ENCODE data around the gene AQP2. TPM values are rescaled to one million over a fixed set of nuclear protein-coding genes. Genes with fewer than 3 reads are reported as not detected.

The AQP2 gene
- total and polyA plus RNA-seq, 2 of the 4 experiments (the other 2 are of a cell fraction), result not detected

DNA sequence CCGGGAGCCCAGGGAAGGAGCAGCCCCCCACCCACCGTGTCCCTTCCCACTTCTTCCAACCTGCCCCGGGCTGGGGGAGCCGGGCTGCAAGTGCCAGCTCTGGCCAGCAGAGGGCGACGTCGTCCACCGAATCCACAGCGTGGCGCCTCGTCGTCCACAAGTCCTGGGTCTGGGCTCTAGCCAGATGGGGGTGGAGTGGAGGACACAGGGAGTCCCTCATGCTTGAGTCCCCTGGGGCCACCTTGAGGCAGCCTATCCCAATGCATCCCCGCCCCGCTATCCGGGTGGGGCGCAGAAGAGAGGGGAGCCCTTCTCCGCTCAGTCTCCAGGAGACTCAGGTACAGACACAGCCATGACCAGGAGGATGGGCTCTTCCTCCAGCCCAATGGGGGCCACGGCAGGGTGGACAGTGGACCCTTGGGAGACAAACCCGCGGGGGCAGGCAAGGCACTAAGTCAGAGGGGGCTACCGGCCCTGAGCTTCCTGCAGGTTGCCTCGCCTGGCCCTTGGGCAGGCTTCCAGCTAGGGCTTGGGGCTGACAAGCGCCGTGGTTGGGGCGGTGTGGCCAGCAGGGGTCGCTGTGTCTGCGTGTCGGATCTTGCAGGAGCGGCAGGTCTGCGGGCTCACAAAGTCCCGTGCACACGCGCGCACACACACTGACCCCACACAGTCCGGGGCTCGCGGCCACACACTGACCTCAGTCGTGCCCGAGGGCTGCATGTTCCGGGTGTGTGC lies 16.7 kb downstream of the AQP2 start (continued):
- TF ChIP-seq BHLHE40 (IDR thresholded peaks at IDR 0.05; ENCODE audit: low read depth, low read length), result peak; percentile 86
- no peak for TF ChIP-seq FOS (IDR thresholded peaks at IDR 0.05; ENCODE audit: low read depth, low read length)

GRCh38 chr12:49967777-49968250 lies 17.3 kb downstream of the AQP2 start:
- Histone ChIP-seq H2AK5ac (ENCODE audit: low read depth, low read length) (no peak overlapping the region; the same call in 1 of the 2 replicates), H4K5ac (ENCODE audit: low read depth, low read length) (no peak overlapping the region), H3K18ac (ENCODE audit: low read depth, low read length) (no peak overlapping the region), H3K23ac (ENCODE audit: low read depth, low read length) (no peak overlapping the region), H3K27me3 (ENCODE audit: control insufficient read depth, insufficient read depth, low read length) (peaks cover 86% of the 10 kb centered on the region), H3K56ac (ENCODE audit: extremely low read depth, insufficient read depth, low read length) (no peak overlapping the region), H2BK15ac (ENCODE audit: low read depth, low read length) (no peak overlapping the region), H4K8ac (ENCODE audit: low read depth in 2 of 2, low read length in 2 of 2) (no peak overlapping the region), H4K91ac (ENCODE audit: insufficient read depth, low read depth, low read length) (no peak overlapping the region), H2BK120ac (ENCODE audit: low read depth, low read length) (no peak overlapping the region), H2BK5ac (ENCODE audit: low read depth, low read length, poor library complexity, severe bottlenecking) (no peak overlapping the region), H2BK20ac (ENCODE audit: low read depth, low read length) (no peak overlapping the region), H3K4me2 (ENCODE audit: low read depth, low read length) (peak overlapping the region; percentile 83), H3K9ac (ENCODE audit: low read depth, low read length) (no peak overlapping the region), H3K9me1 (ENCODE audit: insufficient read depth, low read length) (no peaks in the 10 kb centered on the region), H3K14ac (replicated peaks; ENCODE audit: low read depth, low read length) (no peak overlapping the region), H3K36me3 (ENCODE audit: control insufficient read depth, insufficient read depth, low read length) (no peaks in the 10 kb centered on the region), H3K4ac (ENCODE audit: low read depth, low read length) (no peak overlapping the region), H3K9me3 (ENCODE audit: control insufficient read depth, insufficient read depth, low read length) (no peaks in the 10 kb centered on the region), H3K79me1 (ENCODE audit: low read depth in 1 of 2, low read length in 2 of 2) (no peaks in the 10 kb centered on the region), H4K20me1 (ENCODE audit: insufficient read depth, low read length) (no peaks in the 10 kb centered on the region), H2AFZ (replicated peaks; ENCODE audit: low read length, poor library complexity) (peak overlapping the region; percentile 95), H3K4me3 (ENCODE audit: insufficient read depth, low read depth, low read length) (peak overlapping the region; percentile 28; the same call in 1 of the 2 replicates), H2AK9ac (replicated peaks; ENCODE audit: low read depth, low read length, poor library complexity) (peak overlapping the region; percentile 86), H3K27ac (ENCODE audit: insufficient read depth, low read length) (no peak overlapping the region), H3K4me1 (ENCODE audit: control insufficient read depth, insufficient read depth, low read length) (no peaks in the 10 kb centered on the region)
- no TSS peak for BruUV-seq (replicated peaks)
- intact Hi-C loops (cut with micrococcal nuclease), result loop anchor here (1.0 to 10.0 kb wide), 6 partner anchors 88 to 207 kb away; no protein-coding TSS in a partner anchor
- ATAC-seq (ENCODE audit: low read depth), result no peak; the same call in 1 of the 2 replicates
- ChIA-PET POLR2A (ENCODE audit: unreplicated experiment) (no interaction called here), CTCF (interaction anchor here (0.6 to 4.0 kb wide), 19 partner anchors 13 to 103 kb away, joined by 3 to 33 read pairs (median 6); no protein-coding TSS in a partner anchor)
- 24% methylated on average over 8 of the region's 15 CpGs; no CpG with 5 or more reads in 1 of the 2 experiments for WGBS, 2 experiments (ENCODE audit: extremely low coverage in 2 of 2, insufficient read length in 1 of 2)
- no peak for DNase-seq
- dilution Hi-C loops (cut with HindIII; ENCODE audit: low sequenced_read_pairs, unreplicated experiment), result no loop called here
- in situ Hi-C loops (cut with MboI; ENCODE audit: low sequenced_read_pairs), result loop anchor here (10.0 kb wide), 1 partner anchor 193 kb away; no protein-coding TSS in a partner anchor
- TF ChIP-seq RCOR1 (IDR thresholded peaks at IDR 0.05; ENCODE audit: insufficient replicate concordance, low read length) (no peak), CEBPB (IDR thresholded peaks at IDR 0.05; ENCODE audit: low read depth, low read length) (no peak), FOS (IDR thresholded peaks at IDR 0.05; ENCODE audit: low read depth, low read length) (no peak), POLR2A (IDR thresholded peaks at IDR 0.05; ENCODE audit: low read depth, low read length) (no peak), RFX5 (IDR thresholded peaks at IDR 0.05; ENCODE audit: low read depth, low read length) (no peak), USF2 (IDR thresholded peaks at IDR 0.05; ENCODE audit: low read depth, low read length) (no peak), NFE2L2 (IDR thresholded peaks at IDR 0.05; ENCODE audit: low read depth, low read length) (no peak), BHLHE40 (IDR thresholded peaks at IDR 0.05; ENCODE audit: low read depth, low read length) (no peak), MAFK (IDR thresholded peaks at IDR 0.05; ENCODE audit: low read depth, low read length) (no peak), MXI1 (IDR thresholded peaks at IDR 0.05; ENCODE audit: borderline replicate concordance, low read depth, low read length) (no peak)
- TF ChIP-seq, protein P1, sequence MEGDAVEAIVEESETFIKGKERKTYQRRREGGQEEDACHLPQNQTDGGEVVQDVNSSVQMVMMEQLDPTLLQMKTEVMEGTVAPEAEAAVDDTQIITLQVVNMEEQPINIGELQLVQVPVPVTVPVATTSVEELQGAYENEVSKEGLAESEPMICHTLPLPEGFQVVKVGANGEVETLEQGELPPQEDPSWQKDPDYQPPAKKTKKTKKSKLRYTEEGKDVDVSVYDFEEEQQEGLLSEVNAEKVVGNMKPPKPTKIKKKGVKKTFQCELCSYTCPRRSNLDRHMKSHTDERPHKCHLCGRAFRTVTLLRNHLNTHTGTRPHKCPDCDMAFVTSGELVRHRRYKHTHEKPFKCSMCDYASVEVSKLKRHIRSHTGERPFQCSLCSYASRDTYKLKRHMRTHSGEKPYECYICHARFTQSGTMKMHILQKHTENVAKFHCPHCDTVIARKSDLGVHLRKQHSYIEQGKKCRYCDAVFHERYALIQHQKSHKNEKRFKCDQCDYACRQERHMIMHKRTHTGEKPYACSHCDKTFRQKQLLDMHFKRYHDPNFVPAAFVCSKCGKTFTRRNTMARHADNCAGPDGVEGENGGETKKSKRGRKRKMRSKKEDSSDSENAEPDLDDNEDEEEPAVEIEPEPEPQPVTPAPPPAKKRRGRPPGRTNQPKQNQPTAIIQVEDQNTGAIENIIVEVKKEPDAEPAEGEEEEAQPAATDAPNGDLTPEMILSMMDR (conservative IDR thresholded peaks at IDR 0.05; ENCODE audit: low read depth, low read length), result no peak
- TF ChIP-seq, protein P2, sequence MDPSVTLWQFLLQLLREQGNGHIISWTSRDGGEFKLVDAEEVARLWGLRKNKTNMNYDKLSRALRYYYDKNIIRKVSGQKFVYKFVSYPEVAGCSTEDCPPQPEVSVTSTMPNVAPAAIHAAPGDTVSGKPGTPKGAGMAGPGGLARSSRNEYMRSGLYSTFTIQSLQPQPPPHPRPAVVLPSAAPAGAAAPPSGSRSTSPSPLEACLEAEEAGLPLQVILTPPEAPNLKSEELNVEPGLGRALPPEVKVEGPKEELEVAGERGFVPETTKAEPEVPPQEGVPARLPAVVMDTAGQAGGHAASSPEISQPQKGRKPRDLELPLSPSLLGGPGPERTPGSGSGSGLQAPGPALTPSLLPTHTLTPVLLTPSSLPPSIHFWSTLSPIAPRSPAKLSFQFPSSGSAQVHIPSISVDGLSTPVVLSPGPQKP (IDR thresholded peaks at IDR 0.05; ENCODE audit: borderline replicate concordance, low read depth, low read length), result no peak

Data from IMR-90 (cell line).